Panc1 (cell line): ENCODE measurements around the gene MAPK1IP1L.

Experiments used
- POLR2AphosphoS5 ChIP-seq: IDR thresholded peaks from 2 replicates; pipeline ENCODE4 v1.6.1; 2012; ENCODE audit warnings: mild to moderate bottlenecking, low read depth, low read length, moderate library complexity
- TCF7L2 ChIP-seq: IDR thresholded peaks from 2 replicates; pipeline ENCODE4 v1.6.1; 2011; ENCODE audit warnings: mild to moderate bottlenecking, low read depth, low read length, inconsistent platforms
- TF ChIP-seq, protein P1 (sequence below): fragments of 450-650 bp; IDR thresholded peaks from 2 replicates; pipeline ENCODE4 v1.5.1; 2017; ENCODE audit warnings: mild to moderate bottlenecking

DNA sequence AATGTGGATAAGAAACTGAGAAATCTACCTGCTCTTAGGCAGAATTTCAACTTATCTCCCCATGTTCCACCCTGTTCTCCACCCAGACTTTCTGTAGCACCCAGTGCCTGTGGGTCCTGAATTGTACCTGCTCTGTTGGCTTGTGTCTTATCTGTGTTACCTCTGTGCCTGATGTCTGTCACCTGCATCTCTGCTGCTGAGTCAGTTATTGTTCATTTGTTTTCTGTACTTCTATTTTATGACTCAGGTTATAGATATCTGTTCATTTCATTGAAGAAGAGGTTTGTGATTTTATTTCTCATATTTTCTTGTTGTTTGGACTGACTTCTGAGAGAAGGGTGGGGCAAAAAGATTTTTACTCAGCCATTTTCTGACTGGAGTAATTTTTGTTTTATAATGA lies 12.7 kb upstream of the MAPK1IP1L start:
- TF ChIP-seq POLR2AphosphoS5: no peak
- no peak for TF ChIP-seq TCF7L2
- TF ChIP-seq, protein P1, sequence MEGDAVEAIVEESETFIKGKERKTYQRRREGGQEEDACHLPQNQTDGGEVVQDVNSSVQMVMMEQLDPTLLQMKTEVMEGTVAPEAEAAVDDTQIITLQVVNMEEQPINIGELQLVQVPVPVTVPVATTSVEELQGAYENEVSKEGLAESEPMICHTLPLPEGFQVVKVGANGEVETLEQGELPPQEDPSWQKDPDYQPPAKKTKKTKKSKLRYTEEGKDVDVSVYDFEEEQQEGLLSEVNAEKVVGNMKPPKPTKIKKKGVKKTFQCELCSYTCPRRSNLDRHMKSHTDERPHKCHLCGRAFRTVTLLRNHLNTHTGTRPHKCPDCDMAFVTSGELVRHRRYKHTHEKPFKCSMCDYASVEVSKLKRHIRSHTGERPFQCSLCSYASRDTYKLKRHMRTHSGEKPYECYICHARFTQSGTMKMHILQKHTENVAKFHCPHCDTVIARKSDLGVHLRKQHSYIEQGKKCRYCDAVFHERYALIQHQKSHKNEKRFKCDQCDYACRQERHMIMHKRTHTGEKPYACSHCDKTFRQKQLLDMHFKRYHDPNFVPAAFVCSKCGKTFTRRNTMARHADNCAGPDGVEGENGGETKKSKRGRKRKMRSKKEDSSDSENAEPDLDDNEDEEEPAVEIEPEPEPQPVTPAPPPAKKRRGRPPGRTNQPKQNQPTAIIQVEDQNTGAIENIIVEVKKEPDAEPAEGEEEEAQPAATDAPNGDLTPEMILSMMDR: no peak
